Colonic mucosa (tissue), 4 donors: ENCODE measurements around the gene OCRL. TPM values are rescaled to one million over a fixed set of nuclear protein-coding genes. Genes with fewer than 3 reads are reported as not detected.

Source experiments
- DNase-seq: peaks from one replicate; pipeline ENCODE4 v3.0.0-alpha.2; 2020
- H3K27ac ChIP-seq: fragments of 200-600 bp; one replicate; pipeline ENCODE4 v1.8.0; 2021
- H3K27me3 ChIP-seq: fragments of 200-600 bp; one replicate; pipeline ENCODE4 v1.8.0; 2021
- H3K36me3 ChIP-seq: fragments of 200-600 bp; one replicate; pipeline ENCODE4 v1.8.0; 2021
- H3K4me1 ChIP-seq: fragments of 200-600 bp; one replicate; pipeline ENCODE4 v1.8.0; 2021; ENCODE audit warnings: mild to moderate bottlenecking
- H3K4me3 ChIP-seq: fragments of 200-600 bp; one replicate; pipeline ENCODE4 v1.8.0; 2021
- H3K9ac ChIP-seq, 2 donors: one replicate each; pipeline ENCODE4 v1.7.0; 2013; ENCODE audit warnings: control low read depth in 2 of 2, low read depth in 2 of 2, low read length in 2 of 2
- H3K9me3 ChIP-seq: fragments of 200-600 bp; one replicate; pipeline ENCODE4 v1.8.0; 2021
- CTCF ChIP-seq: fragments of 200-600 bp; IDR thresholded peaks from one replicate; pipeline ENCODE4 v1.8.0; 2022; ENCODE audit warnings: antibody characterized with exemption, mild to moderate bottlenecking
- intact Hi-C: fragments of 100-400 bp; cut with DNase I; formaldehyde crosslinking; loops from one replicate; pipeline ENCODE4 v1.14.1; 2022
- total RNA-seq, 2 donors: library from RNA; stranded (reverse); fragmentation: NEBNext Ultra II Directional in 1 of 2; extraction: Animal tissue kit (Norgen Biotek cat#: 25700) in 1 of 2; gene quantifications; one replicate each; pipeline ENCODE4 v1.2.1, GENCODE V29; 2021
- donor health status: healthy.
- donor health status: DM: no; HTN: no; CAD: no.
- donor health status: DM: no; HTN: no; CAD: no.

OCRL gene
- 10 to 100 TPM; 26.2 to 32.8 TPM for total RNA-seq

DNA sequence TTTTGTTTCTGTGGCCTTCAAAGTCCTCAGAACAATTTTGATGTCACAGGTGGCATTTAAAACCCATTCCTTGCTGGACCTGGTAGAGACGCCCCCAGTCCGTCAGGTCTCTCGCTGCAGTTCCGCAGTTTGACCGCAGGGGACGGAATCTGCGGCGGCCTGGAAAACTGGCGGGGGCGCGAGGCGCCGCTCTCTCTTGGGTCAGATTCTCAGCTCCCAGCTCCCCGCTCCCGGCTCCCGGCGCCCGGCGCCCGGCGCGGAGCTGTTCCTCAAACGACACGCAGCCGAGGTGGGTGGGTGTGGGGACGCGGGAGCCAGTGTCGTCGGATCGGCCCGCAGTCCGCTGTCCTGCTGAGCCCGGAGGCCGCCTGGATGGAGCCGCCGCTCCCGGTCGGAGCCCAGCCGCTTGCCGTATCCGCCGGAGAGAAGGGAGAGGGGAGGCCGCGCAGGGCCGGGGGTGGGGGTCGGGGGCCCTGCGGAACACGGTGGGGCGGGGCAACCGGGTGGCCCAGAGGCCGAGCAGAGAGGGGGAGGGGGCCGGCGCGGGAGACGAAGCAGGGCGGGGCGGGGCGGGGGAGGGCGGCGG, at the start of gene OCRL:
Gene OCRL, plus strand, starts transcription at position 192 of the 586 bp plus-strand sequence. Its CDS starts 181 bp downstream, at position 373.
- intact Hi-C loops = no loop called here
- no peaks in the 10 kb centered on the region for H3K9me3 ChIP-seq
- no peaks in the 10 kb centered on the region for H3K4me1 ChIP-seq
- H3K27ac ChIP-seq = peak within 1 kb of the TSS; percentile 56
- no peaks in the 10 kb centered on the region for H3K36me3 ChIP-seq
- peak; percentile 60 for TF ChIP-seq CTCF
- H3K4me3 ChIP-seq = peak within 1 kb of the TSS; percentile 50
- no peaks in the 10 kb centered on the region for H3K27me3 ChIP-seq
- peak; percentile 67 for DNase-seq
- peak within 1 kb of the TSS; percentile 59 to 61 for H3K9ac ChIP-seq

GRCh38 chrX:129490330-129490729, 49.7 kb upstream of the OCRL start:
- no peaks in the 10 kb centered on the region for H3K27me3 ChIP-seq
- DNase-seq = no peak
- intact Hi-C loops = no loop called here

GRCh38 chrX:129493643-129494042, 46.4 kb upstream of the OCRL start:
- Histone ChIP-seq H3K27ac (no peak overlapping the region), H3K9me3 (no peaks in the 10 kb centered on the region), H3K4me1 (no peaks in the 10 kb centered on the region), H3K36me3 (no peaks in the 10 kb centered on the region), H3K9ac (no peak overlapping the region), H3K27me3 (no peaks in the 10 kb centered on the region), H3K4me3 (no peak overlapping the region)
- intact Hi-C loops = no loop called here
- DNase-seq = no peak
- no peak for TF ChIP-seq CTCF

More at GRCh38 chrX:129490330-129490729, 49.7 kb upstream of the OCRL start:
- no peaks in the 10 kb centered on the region for H3K4me1 ChIP-seq
- no peak overlapping the region for H3K4me3 ChIP-seq
- H3K9ac ChIP-seq = no peak overlapping the region
- no peaks in the 10 kb centered on the region for H3K9me3 ChIP-seq
- no peaks in the 10 kb centered on the region for H3K36me3 ChIP-seq
- H3K27ac ChIP-seq = no peak overlapping the region
- no peak for TF ChIP-seq CTCF

- Histone ChIP-seq H3K36me3 (no peaks in the 10 kb centered on the region), H3K27me3 (no peaks in the 10 kb centered on the region), H3K4me1 (no peaks in the 10 kb centered on the region), H3K27ac (no peak overlapping the region), H3K9me3 (no peaks in the 10 kb centered on the region), H3K9ac (no peak overlapping the region), H3K4me3 (no peak overlapping the region)
- intact Hi-C loops = no loop called here
- DNase-seq = no peak
- TF ChIP-seq CTCF = no peak
Observed at GRCh38 chrX:129494887-129495286, 45.2 kb upstream of the OCRL start.

DNA sequence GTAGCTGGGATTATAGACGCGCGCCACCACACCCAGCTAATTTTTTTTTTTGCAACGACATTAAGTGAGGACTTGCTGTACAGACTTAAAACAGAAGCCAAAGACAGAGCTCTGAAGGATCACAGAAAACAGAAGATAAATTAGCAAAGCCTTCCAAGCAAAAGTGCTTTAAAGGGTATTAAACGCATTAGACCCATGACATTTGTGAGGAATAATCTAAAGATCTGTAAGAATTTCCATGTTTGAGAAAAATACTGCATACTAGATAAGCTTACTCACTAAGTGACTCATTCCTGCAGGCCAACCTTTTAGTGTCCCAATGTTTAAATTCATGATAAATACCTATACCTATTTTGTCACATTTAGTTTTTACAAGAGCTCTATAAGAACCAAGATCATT, 44.2 kb upstream of the OCRL start:
- Histone ChIP-seq H3K4me1 (no peaks in the 10 kb centered on the region), H3K9me3 (no peaks in the 10 kb centered on the region), H3K4me3 (no peak overlapping the region), H3K36me3 (no peaks in the 10 kb centered on the region), H3K9ac (no peak overlapping the region), H3K27ac (no peak overlapping the region), H3K27me3 (no peaks in the 10 kb centered on the region)
- no peak for DNase-seq
- intact Hi-C loops = no loop called here
- no peak for TF ChIP-seq CTCF
